HFFc6 (cell line): ENCODE results near the gene SRGAP1. TPM values are rescaled to one million over a fixed set of nuclear protein-coding genes. Genes with fewer than 3 reads are reported as not detected.
A peak's percentile ranks its signal among the peaks of the same experiment; 100 is the strongest.

Experiments used
- DNase-seq: peaks from one replicate; pipeline ENCODE4 v3.0.0-alpha.2; 2018
- H3K27ac Mint-ChIP-seq: 2 replicates; pipeline ENCODE4 v1.8.0; 2020; ENCODE audit warnings: mild to moderate bottlenecking, mixed read lengths
- H3K27me3 Mint-ChIP-seq: 2 replicates; pipeline ENCODE4 v1.8.0; 2021; ENCODE audit warnings: mild to moderate bottlenecking, moderate library complexity, mixed read lengths; ENCODE audit not compliant: insufficient read depth
- H3K36me3 Mint-ChIP-seq: 2 replicates; pipeline ENCODE4 v1.8.0; 2021; ENCODE audit warnings: low read depth, mixed read lengths
- H3K4me1 Mint-ChIP-seq: 2 replicates; pipeline ENCODE4 v1.8.0; 2020; ENCODE audit warnings: low read depth, mixed read lengths
- H3K4me3 Mint-ChIP-seq: 2 replicates; pipeline ENCODE4 v1.8.0; 2020; ENCODE audit warnings: mild to moderate bottlenecking, moderate library complexity, mixed read lengths
- H3K9me3 Mint-ChIP-seq: 2 replicates; pipeline ENCODE4 v1.8.0; 2020; ENCODE audit warnings: mild to moderate bottlenecking, mixed read lengths
- CTCF ChIP-seq: fragments of 200-600 bp; sonication (generic); IDR thresholded peaks from 2 replicates; pipeline ENCODE4 v1.5.0; 2021; ENCODE audit warnings: antibody characterized with exemption, mild to moderate bottlenecking
- total RNA-seq, 6 experiments: library from RNA; stranded (reverse); fragmentation: NEBNext Ultra II Directional; extraction: Animal tissue kit (Norgen Biotek cat#: 25700); gene quantifications; 2 replicates in 1 of 6; 3 replicates in 5 of 6; pipeline ENCODE4 v1.2.3, GENCODE V29; 2021

The SRGAP1 gene
- total RNA-seq, 6 experiments from 2014 or later: 35.7 to 45.8 (median 40.9) TPM

- Mint-ChIP-seq H3K4me3 (no peak overlapping the region), H3K27me3 (peaks cover 2% of the 10 kb centered on the region), H3K4me1 (peaks cover 26% of the 10 kb centered on the region), H3K9me3 (no peaks in the 10 kb centered on the region), H3K36me3 (peaks cover 48% of the 10 kb centered on the region), H3K27ac (no peak overlapping the region)
- no peak for TF ChIP-seq CTCF
- DNase-seq: no peak
These were observed 298.3 kb downstream of the SRGAP1 start for GRCh38 chr12:64142784-64143183.

GRCh38 chr12:64145226-64145625 lies 300.7 kb downstream of the SRGAP1 start:
- Mint-ChIP-seq H3K4me3 (no peak overlapping the region), H3K4me1 (peaks cover 19% of the 10 kb centered on the region), H3K9me3 (no peaks in the 10 kb centered on the region), H3K27me3 (peaks cover 2% of the 10 kb centered on the region), H3K36me3 (peaks cover 46% of the 10 kb centered on the region), H3K27ac (peak overlapping the region; percentile 2; the same call in 1 of the 2 replicates)
- DNase-seq: no peak
- no peak for TF ChIP-seq CTCF

GRCh38 chr12:64147011-64147631 lies 302.6 kb downstream of the SRGAP1 start:
- no peak for TF ChIP-seq CTCF
- DNase-seq: no peak
- peaks cover 23% of the 10 kb centered on the region for H3K4me1 Mint-ChIP-seq
- H3K27me3 Mint-ChIP-seq: peaks cover 2% of the 10 kb centered on the region; the same call in 1 of the 2 replicates
- H3K9me3 Mint-ChIP-seq: no peaks in the 10 kb centered on the region
- peaks cover 53% of the 10 kb centered on the region for H3K36me3 Mint-ChIP-seq
- H3K4me3 Mint-ChIP-seq: no peak overlapping the region
- peak overlapping the region; percentile 52 for H3K27ac Mint-ChIP-seq

- Mint-ChIP-seq H3K36me3 (peaks cover 51% of the 10 kb centered on the region), H3K9me3 (no peaks in the 10 kb centered on the region), H3K27me3 (peaks cover 2% of the 10 kb centered on the region; the same call in 1 of the 2 replicates), H3K4me3 (no peak overlapping the region), H3K4me1 (peaks cover 30% of the 10 kb centered on the region), H3K27ac (peak overlapping the region; percentile 49; the same call in 1 of the 2 replicates)
- DNase-seq: no peak
- no peak for TF ChIP-seq CTCF
These were observed 303.4 kb downstream of the SRGAP1 start for GRCh38 chr12:64147875-64148274.

GRCh38 chr12:64154677-64155076 lies 310.2 kb downstream of the SRGAP1 start:
- H3K27ac Mint-ChIP-seq: no peak overlapping the region; the same call in 1 of the 2 replicates
- H3K9me3 Mint-ChIP-seq: peaks cover 4% of the 10 kb centered on the region; the same call in 1 of the 2 replicates
- peaks cover 21% of the 10 kb centered on the region for H3K4me1 Mint-ChIP-seq
- TF ChIP-seq CTCF: no peak
- DNase-seq: no peak
- H3K27me3 Mint-ChIP-seq: peaks cover 8% of the 10 kb centered on the region
- peaks cover 40% of the 10 kb centered on the region for H3K36me3 Mint-ChIP-seq
- no peak overlapping the region for H3K4me3 Mint-ChIP-seq
